RWPE2 (cell line): ENCODE results near the gene BRF1.
"Not testable (repeated sequence)": the region's sequence is repeated elsewhere in the genome, so short reads cannot be mapped to it uniquely, and the experiment has no call there.

ENCODE experiments used
- ATAC-seq: fragments of 200-7000 bp; cut with Tn5 transposase; 3 replicates; pipeline ENCODE4 v1.9.1; 2021; ENCODE audit warnings: low read depth
- DNase-seq: peaks from one replicate; pipeline ENCODE4 v3.0.0-alpha.2; 2020; ENCODE audit warnings: low spot score
- H3K27ac ChIP-seq: fragments of 450-650 bp; 2 replicates; pipeline ENCODE4 v1.5.1; 2017; ENCODE audit warnings: mild to moderate bottlenecking; ENCODE audit not compliant: poor library complexity, severe bottlenecking
- H3K27me3 ChIP-seq: fragments of 250-450 bp; sonication (Bioruptor Pico); 2 replicates; pipeline ENCODE4 v1.5.1; 2021; ENCODE audit warnings: mild to moderate bottlenecking, moderate library complexity; ENCODE audit not compliant: insufficient read depth, poor library complexity, severe bottlenecking
- H3K36me3 ChIP-seq: fragments of 250-450 bp; sonication (Bioruptor Pico); 2 replicates; pipeline ENCODE4 v1.5.1; 2020; ENCODE audit warnings: low read depth, mild to moderate bottlenecking, moderate library complexity
- H3K4me1 ChIP-seq: fragments of 250-450 bp; sonication (Bioruptor Pico); 2 replicates; pipeline ENCODE4 v1.5.1; 2021; ENCODE audit warnings: mild to moderate bottlenecking, moderate library complexity; ENCODE audit not compliant: insufficient read depth, poor library complexity, severe bottlenecking
- H3K4me3 ChIP-seq: fragments of 250-450 bp; sonication (Bioruptor Pico); 2 replicates; pipeline ENCODE4 v1.5.1; 2021; ENCODE audit warnings: mild to moderate bottlenecking, moderate library complexity; ENCODE audit not compliant: severe bottlenecking
- H3K9me3 ChIP-seq: fragments of 250-450 bp; sonication (Bioruptor Pico); 2 replicates; pipeline ENCODE4 v1.5.1; 2021; ENCODE audit warnings: mild to moderate bottlenecking, moderate library complexity; ENCODE audit not compliant: severe bottlenecking
- CTCF ChIP-seq: fragments of 450-650 bp; IDR thresholded peaks from one replicate; pipeline ENCODE4 v1.5.1; 2017; ENCODE audit warnings: mild to moderate bottlenecking, moderate library complexity; ENCODE audit not compliant: poor library complexity, severe bottlenecking

BRF1 gene

GRCh38 chr14:105305345-105305744 lies 4.5 kb upstream of the BRF1 start:
- Histone ChIP-seq H3K4me1 (no peaks in the 10 kb centered on the region), H3K36me3 (no peaks in the 10 kb centered on the region), H3K27ac (no peak overlapping the region), H3K4me3 (no peak overlapping the region), H3K9me3 (no peaks in the 10 kb centered on the region), H3K27me3 (no peaks in the 10 kb centered on the region)
- TF ChIP-seq CTCF, result no peak
- no peak for ATAC-seq
- DNase-seq, result no peak

GRCh38 chr14:105304565-105304964 lies 3.8 kb upstream of the BRF1 start:
- Histone ChIP-seq H3K4me1 (peaks cover under 1% of the 10 kb centered on the region), H3K27ac (no peak overlapping the region), H3K36me3 (no peaks in the 10 kb centered on the region), H3K4me3 (no peak overlapping the region), H3K27me3 (no peaks in the 10 kb centered on the region), H3K9me3 (no peaks in the 10 kb centered on the region)
- no peak for DNase-seq
- no peak for TF ChIP-seq CTCF
- no peak for ATAC-seq

- DNase-seq (no peak), ATAC-seq (no peak)
- no peaks in the 10 kb centered on the region for H3K9me3 ChIP-seq
- no peaks in the 10 kb centered on the region for H3K36me3 ChIP-seq
- peaks cover 3% of the 10 kb centered on the region for H3K4me1 ChIP-seq
- no peaks in the 10 kb centered on the region for H3K27me3 ChIP-seq
- no peak overlapping the region for H3K27ac ChIP-seq
- no peak overlapping the region for H3K4me3 ChIP-seq
- no peak for TF ChIP-seq CTCF
These were observed 3.1 kb upstream of the BRF1 start for GRCh38 chr14:105303949-105304348.

- not testable (repeated sequence) for H3K27me3 ChIP-seq, ATAC-seq, H3K4me1 ChIP-seq, H3K36me3 ChIP-seq, H3K27ac ChIP-seq, DNase-seq, H3K9me3 ChIP-seq
- peak overlapping the region; percentile 70 for H3K4me3 ChIP-seq
These were observed 1.1 kb upstream of the BRF1 start for GRCh38 chr14:105301915-105302249.

GRCh38 chr14:105301103-105301914 lies 508 bp upstream of the BRF1 start:
- H3K36me3 ChIP-seq, result no peaks in the 10 kb centered on the region
- TF ChIP-seq CTCF, result no peak
- no peaks in the 10 kb centered on the region for H3K27me3 ChIP-seq
- ATAC-seq (peak; percentile 88), DNase-seq (peak; percentile 99)
- peak overlapping the region; percentile 61 for H3K27ac ChIP-seq
- no peaks in the 10 kb centered on the region for H3K9me3 ChIP-seq
- peak overlapping the region; percentile 70 for H3K4me3 ChIP-seq
- peaks cover 3% of the 10 kb centered on the region for H3K4me1 ChIP-seq
